Left lung (tissue), 10 donors: ENCODE data around the gene ARFGAP3. TPM values are rescaled to one million over a fixed set of nuclear protein-coding genes. Genes with fewer than 3 reads are reported as not detected.

Experiments
- ATAC-seq: fragments of 200-7000 bp; cut with Tn5 transposase; one replicate; pipeline ENCODE4 v1.9.1; 2020; ENCODE audit warnings: moderate library complexity
- DNase-seq, 4 donors: peaks; one replicate each; pipeline ENCODE4 v3.0.0-alpha.2; 2013 to 2020
- H3K27ac ChIP-seq, 2 donors: fragments of 200-600 bp; sonication (generic) in 1 of 2; one replicate each; pipeline versions ENCODE4 v1.5.0 to v1.8.0; 2020 to 2021
- H3K27me3 ChIP-seq, 2 donors: fragments of 200-600 bp; sonication (generic) in 1 of 2; one replicate each; pipeline versions ENCODE4 v1.5.0 to v1.8.0; 2020 to 2021
- H3K36me3 ChIP-seq, 2 donors: fragments of 200-600 bp; sonication (generic) in 1 of 2; one replicate each; pipeline versions ENCODE4 v1.5.0 to v1.8.0; 2020 to 2021
- H3K4me1 ChIP-seq, 2 donors: fragments of 200-600 bp; one replicate each; pipeline ENCODE4 v1.8.0; 2021
- H3K4me3 ChIP-seq, 2 donors: fragments of 200-600 bp; sonication (generic) in 1 of 2; one replicate each; pipeline versions ENCODE4 v1.5.0 to v1.8.0; 2020 to 2021; ENCODE audit warnings: mild to moderate bottlenecking in 1 of 2
- H3K9me3 ChIP-seq, 2 donors: fragments of 200-600 bp; sonication (generic) in 1 of 2; one replicate each; pipeline versions ENCODE4 v1.5.0 to v1.8.0; 2020 to 2021
- CTCF ChIP-seq, 2 donors: fragments of 200-600 bp; sonication (generic) in 1 of 2; IDR thresholded peaks; one replicate each; pipeline versions ENCODE4 v1.5.0 to v1.8.0; 2021; ENCODE audit warnings: antibody characterized with exemption in 2 of 2
- intact Hi-C, 2 donors: fragments of 100-400 bp; cut with DNase I; formaldehyde crosslinking; loops; one replicate each; pipeline versions ENCODE4 v1.11.2 to v1.14.2; 2022
- polyA plus RNA-seq, 6 donors: library from polyadenylated mRNA; unstranded; fragments of 120-200 nt; gene quantifications; one replicate each; pipeline ENCODE4 v1.2.1, GENCODE V29; 2013; ENCODE audit not compliant: insufficient read length in 6 of 6
- total RNA-seq, 2 donors: library from RNA; stranded (reverse); fragmentation: NEBNext Ultra II Directional; extraction: Animal tissue kit (Norgen Biotek cat#: 25700); gene quantifications; one replicate each; pipeline ENCODE4 v1.2.1, GENCODE V29; 2021
- donor health status: DM: no; HTN: yes; CAD: no.
- donor health status: DM: no; HTN: no; CAD: no.

Gene ARFGAP3
- total and polyA plus RNA-seq, 8 donors, result 42.4 to 58.1 (median 49.6) TPM

- H3K27ac ChIP-seq, result no peak overlapping the region
- intact Hi-C loops, result no loop called here
- peaks cover 0 to 33% of the 10 kb centered on the region in 2 donors for H3K36me3 ChIP-seq
- no peaks in the 10 kb centered on the region for H3K9me3 ChIP-seq
- no peak for TF ChIP-seq CTCF (IDR thresholded peaks at IDR 0.05)
- ATAC-seq (no peak), DNase-seq (peak in 1 of 4 donors; percentile 77)
- H3K4me1 ChIP-seq, result peaks cover 0 to 16% of the 10 kb centered on the region in 2 donors
- no peaks in the 10 kb centered on the region for H3K27me3 ChIP-seq
- no peak overlapping the region for H3K4me3 ChIP-seq
These were observed 65.2 kb downstream of the ARFGAP3 start for GRCh38 chr22:42791721-42792452.

- Histone ChIP-seq H3K9me3 (no peaks in the 10 kb centered on the region), H3K4me1 (peaks cover 0 to 6% of the 10 kb centered on the region in 2 donors), H3K36me3 (peaks cover 0 to 1% of the 10 kb centered on the region in 2 donors), H3K4me3 (no peak overlapping the region), H3K27ac (no peak overlapping the region), H3K27me3 (no peaks in the 10 kb centered on the region)
- peak in 1 of 4 donors; percentile 63 for DNase-seq
- no peak for ATAC-seq
- no peak for TF ChIP-seq CTCF (IDR thresholded peaks at IDR 0.05)
- intact Hi-C loops, result no loop called here
These were observed 68.6 kb downstream of the ARFGAP3 start for GRCh38 chr22:42788466-42788865.

GRCh38 chr22:42788021-42788420 is 69.1 kb downstream of the ARFGAP3 start:
- Histone ChIP-seq H3K27ac (no peak overlapping the region), H3K9me3 (no peaks in the 10 kb centered on the region), H3K27me3 (no peaks in the 10 kb centered on the region), H3K4me1 (peaks cover 0 to 6% of the 10 kb centered on the region in 2 donors), H3K36me3 (no peaks in the 10 kb centered on the region), H3K4me3 (no peak overlapping the region)
- intact Hi-C loops, result no loop called here
- ATAC-seq (no peak), DNase-seq (peak in 1 of 4 donors; percentile 47)
- TF ChIP-seq CTCF (IDR thresholded peaks at IDR 0.05), result no peak

GRCh38 chr22:42787357-42787736 is 69.7 kb downstream of the ARFGAP3 start:
- no peaks in the 10 kb centered on the region for H3K9me3 ChIP-seq
- H3K27me3 ChIP-seq, result no peaks in the 10 kb centered on the region
- intact Hi-C loops, result no loop called here
- H3K27ac ChIP-seq, result no peak overlapping the region
- ATAC-seq, result no peak
- DNase-seq, result peak in 1 of 4 donors; percentile 67
- no peak overlapping the region for H3K4me3 ChIP-seq
- no peaks in the 10 kb centered on the region for H3K36me3 ChIP-seq
- no peak for TF ChIP-seq CTCF (IDR thresholded peaks at IDR 0.05)
- peaks cover 0 to 6% of the 10 kb centered on the region in 2 donors for H3K4me1 ChIP-seq

GRCh38 chr22:42786606-42787356 is 70.3 kb downstream of the ARFGAP3 start:
- DNase-seq (peak in 1 of 4 donors; percentile 54), ATAC-seq (no peak)
- no peaks in the 10 kb centered on the region for H3K27me3 ChIP-seq
- H3K9me3 ChIP-seq, result no peaks in the 10 kb centered on the region
- intact Hi-C loops, result no loop called here
- no peaks in the 10 kb centered on the region for H3K36me3 ChIP-seq
- no peak overlapping the region for H3K27ac ChIP-seq
- H3K4me1 ChIP-seq, result peaks cover 0 to under 1% of the 10 kb centered on the region in 2 donors
- no peak for TF ChIP-seq CTCF (IDR thresholded peaks at IDR 0.05)
- no peak overlapping the region for H3K4me3 ChIP-seq
